ENCODE measurements around the gene PRKCD. TPM values are rescaled to one million over a fixed set of nuclear protein-coding genes. Genes with fewer than 3 reads are reported as not detected.

Gene PRKCD
- total and polyA plus RNA-seq, 9 of the 15 experiments (the other 6 are each of a cell fraction or from before 2014, with no cell fraction given): 2.5 to 19.5 (median 6.1) TPM

- TF ChIP-seq ATF3 (IDR thresholded peaks at IDR 0.05) (peak; percentile 88), ATF3 (CRISPR knock-in tag; conservative IDR thresholded peaks at IDR 0.05) (no peak), JUND (IDR thresholded peaks at IDR 0.05; ENCODE audit: borderline replicate concordance, low read depth, low read length) (peak; percentile 61; the same call in 1 of the 2 replicates), JUND (tag; IDR thresholded peaks at IDR 0.05; ENCODE audit: borderline replicate concordance, low read depth, low read length) (no peak), ZNF133 (CRISPR knock-in tag; IDR thresholded peaks at IDR 0.05) (no peak), ZNF318 (IDR thresholded peaks at IDR 0.05; ENCODE audit: borderline replicate concordance in 1 of 2, low read depth in 1 of 2) (0 out of 4 replicates have a peak, but pooled peaks of 1 of the 2 experiments have one; percentile 30), ZNF512 (tag; IDR thresholded peaks at IDR 0.05) (peak; percentile 51), SPI1 (IDR thresholded peaks at IDR 0.05; ENCODE audit: borderline replicate concordance, low read depth, low read length) (peak; percentile 38; the same call in 1 of the 2 replicates)
Measured at GRCh38 chr3:53137835-53138446, 23.1 kb upstream of the PRKCD start (continued).
